ENCODE measurements around the gene DPH1. TPM values are rescaled to one million over a fixed set of nuclear protein-coding genes. Genes with fewer than 3 reads are reported as not detected.

Gene DPH1
- total RNA-seq, 1 donor from 2014 or later, result 43.0 TPM

DNA sequence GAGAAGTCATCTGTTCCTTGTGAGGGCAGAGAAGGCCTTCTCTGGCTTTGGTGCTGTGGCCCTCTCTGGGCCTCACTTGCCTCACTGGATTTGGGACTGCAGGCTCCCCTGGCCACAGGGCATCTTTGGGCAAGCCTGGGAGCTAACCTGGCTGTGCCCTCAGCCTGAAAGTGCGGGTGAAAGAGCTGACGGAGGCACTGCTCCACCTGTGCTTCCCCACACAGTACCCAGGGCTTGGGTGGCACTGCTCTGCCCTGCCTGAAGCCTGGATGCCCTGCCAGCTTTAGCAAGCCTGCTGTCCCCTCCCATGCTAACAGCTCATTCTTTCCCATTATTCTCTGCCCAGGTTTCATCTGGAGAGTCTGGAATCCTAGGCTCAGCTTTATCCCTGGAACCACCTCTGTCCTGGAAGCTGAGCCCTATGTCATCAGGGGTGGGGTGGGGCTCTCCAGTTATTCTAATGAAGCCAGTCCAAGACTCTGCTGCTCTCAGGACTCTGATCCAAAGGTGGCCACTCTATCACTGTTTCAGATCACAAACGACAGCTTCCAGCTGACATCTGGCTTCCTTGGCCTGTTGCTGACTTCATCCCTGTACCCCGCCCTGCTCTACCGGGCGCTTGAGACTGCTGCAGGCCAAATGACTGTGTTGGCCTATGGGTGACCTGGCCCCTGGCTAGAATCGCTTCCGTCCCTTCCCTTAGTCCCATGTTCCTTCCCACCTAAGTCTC is 54.2 kb downstream of the DPH1 start:
- intact Hi-C loops (cut with DNase I), result no loop called here
- peak in 1 of 2 donors; percentile 43 for TF ChIP-seq POLR2AphosphoS5 (IDR thresholded peaks at IDR 0.05; ENCODE audit: insufficient read depth in 1 of 2, low read depth in 1 of 2)
- TF ChIP-seq, protein P1, sequence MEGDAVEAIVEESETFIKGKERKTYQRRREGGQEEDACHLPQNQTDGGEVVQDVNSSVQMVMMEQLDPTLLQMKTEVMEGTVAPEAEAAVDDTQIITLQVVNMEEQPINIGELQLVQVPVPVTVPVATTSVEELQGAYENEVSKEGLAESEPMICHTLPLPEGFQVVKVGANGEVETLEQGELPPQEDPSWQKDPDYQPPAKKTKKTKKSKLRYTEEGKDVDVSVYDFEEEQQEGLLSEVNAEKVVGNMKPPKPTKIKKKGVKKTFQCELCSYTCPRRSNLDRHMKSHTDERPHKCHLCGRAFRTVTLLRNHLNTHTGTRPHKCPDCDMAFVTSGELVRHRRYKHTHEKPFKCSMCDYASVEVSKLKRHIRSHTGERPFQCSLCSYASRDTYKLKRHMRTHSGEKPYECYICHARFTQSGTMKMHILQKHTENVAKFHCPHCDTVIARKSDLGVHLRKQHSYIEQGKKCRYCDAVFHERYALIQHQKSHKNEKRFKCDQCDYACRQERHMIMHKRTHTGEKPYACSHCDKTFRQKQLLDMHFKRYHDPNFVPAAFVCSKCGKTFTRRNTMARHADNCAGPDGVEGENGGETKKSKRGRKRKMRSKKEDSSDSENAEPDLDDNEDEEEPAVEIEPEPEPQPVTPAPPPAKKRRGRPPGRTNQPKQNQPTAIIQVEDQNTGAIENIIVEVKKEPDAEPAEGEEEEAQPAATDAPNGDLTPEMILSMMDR (IDR thresholded peaks at IDR 0.05), result no peak
- Histone ChIP-seq H3K9me3 (no peaks in the 10 kb centered on the region), H3K4me1 (peaks cover 69% of the 10 kb centered on the region), H3K27ac (peak overlapping the region; percentile 92), H3K36me3 (peaks cover 0 to 15% of the 10 kb centered on the region in 2 donors), H3K27me3 (no peaks in the 10 kb centered on the region), H3K4me3 (no peak overlapping the region)
- peak in 1 of 2 donors; percentile 93 for DNase-seq (ENCODE audit: extremely low spot score in 2 of 2)

DNA sequence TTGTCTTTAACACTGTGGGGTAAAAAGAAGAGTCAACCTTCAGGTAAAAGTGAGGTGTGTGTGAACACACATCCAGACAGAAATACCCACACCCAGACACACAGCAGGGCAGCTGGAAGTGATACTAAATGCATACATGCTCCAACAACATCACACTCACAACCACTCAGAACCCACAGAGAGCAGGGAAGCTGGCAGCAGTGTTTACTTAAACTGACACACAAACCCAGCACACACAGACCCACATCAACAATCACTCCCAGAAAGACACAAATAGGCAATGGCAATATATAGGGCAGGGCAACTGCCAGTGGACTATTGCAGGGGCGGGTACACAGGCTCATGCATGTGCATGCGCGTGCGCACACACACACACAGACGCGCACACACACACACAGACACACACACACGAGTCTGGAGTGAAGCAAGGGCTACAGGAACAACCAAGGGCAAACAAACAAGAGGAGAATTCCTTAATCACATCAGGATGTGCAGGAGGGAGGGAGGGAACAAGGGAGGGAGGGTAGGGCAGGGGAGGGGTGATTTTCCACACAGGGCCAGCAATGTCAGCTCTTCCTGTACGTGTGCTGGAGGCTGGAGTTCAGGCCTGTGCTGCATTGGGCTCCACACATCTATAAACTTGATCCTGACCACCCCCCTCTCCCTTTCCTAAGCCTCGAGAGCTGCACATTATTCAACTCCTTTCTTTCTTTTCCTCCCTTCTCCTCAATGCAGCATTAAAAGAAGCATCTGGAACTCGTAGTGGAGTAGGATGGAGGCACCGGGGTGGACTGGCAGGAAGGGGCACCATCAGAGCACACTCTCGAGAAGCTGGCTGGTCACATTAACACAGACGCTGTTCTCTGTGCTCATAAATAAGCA is 55.1 kb downstream of the DPH1 start:
- peaks cover 0 to 15% of the 10 kb centered on the region in 2 donors for H3K36me3 ChIP-seq
- intact Hi-C loops (cut with DNase I), result no loop called here
- no peak overlapping the region for H3K4me3 ChIP-seq
- no peaks in the 10 kb centered on the region for H3K27me3 ChIP-seq
- peak in 1 of 2 donors; percentile 96 for DNase-seq (ENCODE audit: extremely low spot score in 2 of 2)
- TF ChIP-seq POLR2AphosphoS5 (IDR thresholded peaks at IDR 0.05; ENCODE audit: insufficient read depth in 1 of 2, low read depth in 1 of 2) (peak in 1 of 2 donors; percentile 7), POLR2A (IDR thresholded peaks at IDR 0.05) (no peak)
- TF ChIP-seq, protein P1 (IDR thresholded peaks at IDR 0.05), result no peak
- H3K27ac ChIP-seq, result peak overlapping the region; percentile 92
- H3K4me1 ChIP-seq, result peaks cover 77% of the 10 kb centered on the region
- H3K9me3 ChIP-seq, result no peaks in the 10 kb centered on the region

DNA sequence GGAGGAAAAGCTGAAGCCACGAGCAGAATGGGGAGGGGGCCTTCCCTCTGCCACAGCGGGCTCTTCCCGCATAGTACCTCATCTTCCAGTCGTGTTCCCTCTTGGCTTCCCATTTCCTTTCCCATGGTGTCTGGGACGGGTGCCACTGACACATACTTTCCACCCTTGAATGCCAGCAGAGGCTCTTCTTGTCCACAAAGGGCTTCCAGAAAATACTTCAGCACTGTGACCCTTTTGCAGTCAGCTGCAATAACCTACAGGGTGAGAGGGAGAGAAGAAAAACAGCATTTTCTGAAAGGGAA is 55.6 kb downstream of the DPH1 start:
- Histone ChIP-seq H3K27ac (peak overlapping the region; percentile 92), H3K27me3 (no peaks in the 10 kb centered on the region), H3K36me3 (peaks cover 0 to 10% of the 10 kb centered on the region in 2 donors), H3K4me3 (no peak overlapping the region), H3K4me1 (peaks cover 83% of the 10 kb centered on the region), H3K9me3 (no peaks in the 10 kb centered on the region)
- DNase-seq (ENCODE audit: extremely low spot score in 2 of 2), result peak in 1 of 2 donors; percentile 92
- no peak for TF ChIP-seq POLR2A (IDR thresholded peaks at IDR 0.05)
- TF ChIP-seq POLR2AphosphoS5 (IDR thresholded peaks at IDR 0.05; ENCODE audit: insufficient read depth in 1 of 2, low read depth in 1 of 2), result peak; percentile 17 to 40
- TF ChIP-seq, protein P1 (IDR thresholded peaks at IDR 0.05), result no peak
- intact Hi-C loops (cut with DNase I), result no loop called here

DNA sequence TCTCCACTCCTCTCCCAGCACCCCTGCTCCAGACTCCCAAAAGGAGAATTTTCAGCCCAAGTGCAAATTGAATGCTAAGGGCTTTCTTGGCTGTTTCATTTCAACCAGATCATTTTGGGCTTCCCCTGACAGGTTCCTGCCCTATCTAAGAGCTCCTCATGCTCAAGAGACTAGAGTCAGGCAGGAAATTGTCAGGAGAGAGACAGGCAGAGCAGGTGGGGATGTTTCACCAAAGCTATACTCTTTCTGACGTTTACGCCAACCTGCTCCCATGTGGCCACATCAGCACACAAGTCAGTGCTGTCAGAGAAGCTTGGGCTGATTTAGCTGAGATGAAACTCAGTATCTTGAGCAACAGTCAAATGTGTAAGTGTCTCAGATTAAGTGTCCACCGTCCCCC is 56.4 kb downstream of the DPH1 start:
- peaks cover 0 to 5% of the 10 kb centered on the region in 2 donors for H3K36me3 ChIP-seq
- peak overlapping the region; percentile 92 for H3K27ac ChIP-seq
- no peak overlapping the region for H3K4me3 ChIP-seq
- TF ChIP-seq POLR2A (IDR thresholded peaks at IDR 0.05) (no peak), POLR2AphosphoS5 (IDR thresholded peaks at IDR 0.05; ENCODE audit: insufficient read depth in 1 of 2, low read depth in 1 of 2) (no peak)
- TF ChIP-seq, protein P1 (IDR thresholded peaks at IDR 0.05), result no peak
- no peaks in the 10 kb centered on the region for H3K9me3 ChIP-seq
- H3K27me3 ChIP-seq, result no peaks in the 10 kb centered on the region
- peaks cover 90% of the 10 kb centered on the region for H3K4me1 ChIP-seq
- intact Hi-C loops (cut with DNase I), result no loop called here
- no peak for DNase-seq (ENCODE audit: extremely low spot score in 2 of 2)

Data from vagina (tissue), 2 donors.